HEK293 (cell line): ENCODE data around the gene ABHD17B.

Source experiments
- CTCF ChIA-PET: fragments of 350-600 bp; formaldehyde crosslinking; extraction: SDS; loops from one replicate; lab custom pipeline; 2021; ENCODE audit warnings: antibody characterized with exemption; lab: Yijun Ruan, JAX
- POLR2A ChIA-PET: fragments of 300-600 bp; formaldehyde crosslinking; extraction: SDS; loops from one replicate; lab custom pipeline; 2020; ENCODE audit warnings: antibody characterized with exemption, inconsistent platforms; lab: Yijun Ruan, JAX
- H3K27ac ChIP-seq: fragments of 200-500 bp; sonication (Bioruptor generic); 2 replicates; pipeline ENCODE4 v1.5.1; 2014; ENCODE audit warnings: low read depth, low read length, control low read depth, inconsistent platforms; ENCODE audit errors: extremely low read depth
- H3K36me3 ChIP-seq, 2 experiments: fragments of 200-500 bp in 1 of 2; sonication (Bioruptor generic) in 1 of 2; 1 replicate in 1 of 2; 2 replicates in 1 of 2; pipeline ENCODE4 v1.5.1; 2014 to 2017; ENCODE audit warnings: inconsistent platforms in 2 of 2, low read length in 2 of 2; ENCODE audit not compliant: control insufficient read depth in 2 of 2, insufficient read depth in 1 of 2
- H3K4me1 ChIP-seq: fragments of 200-500 bp; sonication (Bioruptor generic); 2 replicates; pipeline ENCODE4 v1.5.1; 2014; ENCODE audit warnings: mild to moderate bottlenecking, low read length, inconsistent platforms; ENCODE audit not compliant: control insufficient read depth, insufficient read depth
- H3K4me3 ChIP-seq: 2 replicates; pipeline ENCODE4 v1.5.1; 2011; ENCODE audit warnings: low read depth, mild to moderate bottlenecking, control low read depth, low read length, moderate library complexity
- H3K9me3 ChIP-seq: fragments of 200-500 bp; sonication (Bioruptor generic); 2 replicates; pipeline ENCODE4 v1.5.1; 2014; ENCODE audit warnings: low read depth, low read length, inconsistent platforms; ENCODE audit not compliant: control insufficient read depth, insufficient read depth
- IKZF3 ChIP-seq: fragments of 450-650 bp; IDR thresholded peaks from 2 replicates; pipeline ENCODE4 v1.5.0; 2018; ENCODE audit warnings: missing biosample characterization, mild to moderate bottlenecking, missing genetic modification characterization, moderate library complexity
- KLF7 ChIP-seq: fragments of 450-650 bp; formaldehyde crosslinking; IDR thresholded peaks from 2 replicates; pipeline ENCODE4 v1.5.1; 2016; ENCODE audit warnings: missing biosample characterization, missing genetic modification characterization, borderline replicate concordance
- OSR2 ChIP-seq: fragments of 450-650 bp; formaldehyde crosslinking; IDR thresholded peaks from 2 replicates; pipeline ENCODE4 v1.5.1; 2016; ENCODE audit warnings: missing biosample characterization, missing genetic modification characterization
- SETDB1 ChIP-seq: IDR thresholded peaks from one replicate; pipeline ENCODE4 v1.6.1; 2017; ENCODE audit warnings: mild to moderate bottlenecking, low read length, moderate library complexity, mixed read lengths; ENCODE audit not compliant: insufficient read length
- SP2 ChIP-seq: fragments of 450-650 bp; formaldehyde crosslinking; IDR thresholded peaks from 2 replicates; pipeline ENCODE4 v1.5.1; 2016; ENCODE audit warnings: missing biosample characterization, missing genetic modification characterization
- ZEB2 ChIP-seq: fragments of 450-650 bp; formaldehyde crosslinking; IDR thresholded peaks from 2 replicates; pipeline ENCODE4 v1.5.1; 2016; ENCODE audit warnings: missing biosample characterization, missing genetic modification characterization
- ZFP3 ChIP-seq: fragments of 450-650 bp; formaldehyde crosslinking; IDR thresholded peaks from 2 replicates; pipeline ENCODE4 v1.5.1; 2016; ENCODE audit warnings: low read depth, missing biosample characterization, missing genetic modification characterization
- ZNF112 ChIP-seq: fragments of 450-650 bp; formaldehyde crosslinking; IDR thresholded peaks from 2 replicates; pipeline ENCODE4 v1.5.0; 2017; ENCODE audit warnings: missing biosample characterization, missing genetic modification characterization
- ZNF140 ChIP-seq: fragments of 450-650 bp; formaldehyde crosslinking; IDR thresholded peaks from 2 replicates; pipeline ENCODE4 v1.5.1; 2016; ENCODE audit warnings: missing biosample characterization, missing genetic modification characterization
- ZNF174 ChIP-seq: fragments of 450-650 bp; formaldehyde crosslinking; IDR thresholded peaks from 2 replicates; pipeline ENCODE4 v1.5.0; 2017; ENCODE audit warnings: missing biosample characterization, mild to moderate bottlenecking, missing genetic modification characterization
- ZNF175 ChIP-seq: fragments of 450-650 bp; formaldehyde crosslinking; IDR thresholded peaks from 2 replicates; pipeline ENCODE4 v1.5.1; 2016; ENCODE audit warnings: missing biosample characterization, missing genetic modification characterization
- ZNF23 ChIP-seq: fragments of 450-650 bp; formaldehyde crosslinking; IDR thresholded peaks from 2 replicates; pipeline ENCODE4 v1.5.1; 2016; ENCODE audit warnings: missing biosample characterization, missing genetic modification characterization, borderline replicate concordance
- ZNF366 ChIP-seq: fragments of 450-650 bp; formaldehyde crosslinking; conservative IDR thresholded peaks from 2 replicates; pipeline ENCODE4 v1.5.1; 2016; ENCODE audit warnings: missing biosample characterization, missing genetic modification characterization
- ZNF501 ChIP-seq: fragments of 450-650 bp; formaldehyde crosslinking; IDR thresholded peaks from 2 replicates; pipeline ENCODE4 v1.5.1; 2016; ENCODE audit warnings: missing biosample characterization, missing genetic modification characterization
- ZNF521 ChIP-seq: fragments of 450-650 bp; formaldehyde crosslinking; IDR thresholded peaks from 2 replicates; pipeline ENCODE4 v1.5.1; 2017; ENCODE audit warnings: missing biosample characterization, mild to moderate bottlenecking, missing genetic modification characterization
- ZNF549 ChIP-seq: fragments of 450-650 bp; IDR thresholded peaks from 2 replicates; pipeline ENCODE4 v1.5.1; 2018; ENCODE audit warnings: missing biosample characterization, missing genetic modification characterization, mild to moderate bottlenecking, inconsistent platforms, moderate library complexity
- ZNF639 ChIP-seq: fragments of 450-650 bp; formaldehyde crosslinking; IDR thresholded peaks from 2 replicates; pipeline ENCODE4 v1.5.1; 2016; ENCODE audit warnings: missing biosample characterization, missing genetic modification characterization
- ZNF660 ChIP-seq: fragments of 450-650 bp; IDR thresholded peaks from 2 replicates; pipeline ENCODE4 v1.5.1; 2018; ENCODE audit warnings: missing biosample characterization, mild to moderate bottlenecking, missing genetic modification characterization
- ZNF701 ChIP-seq: fragments of 450-650 bp; formaldehyde crosslinking; IDR thresholded peaks from 2 replicates; pipeline ENCODE4 v1.5.1; 2016; ENCODE audit warnings: missing biosample characterization, missing genetic modification characterization
- TF ChIP-seq, protein P1 (sequence below): fragments of 450-650 bp; formaldehyde crosslinking; IDR thresholded peaks from 2 replicates; pipeline ENCODE4 v1.5.1; 2016; ENCODE audit warnings: missing biosample characterization, missing genetic modification characterization
- TF ChIP-seq, protein P2 (sequence below): fragments of 450-650 bp; formaldehyde crosslinking; IDR thresholded peaks from 2 replicates; pipeline ENCODE4 v1.5.1; 2016; ENCODE audit warnings: missing biosample characterization, missing genetic modification characterization, borderline replicate concordance
- TF ChIP-seq, protein P3 (sequence below): fragments of 450-650 bp; formaldehyde crosslinking; IDR thresholded peaks from 2 replicates; pipeline ENCODE4 v1.5.1; 2017; ENCODE audit warnings: missing biosample characterization, missing genetic modification characterization

The ABHD17B gene

DNA sequence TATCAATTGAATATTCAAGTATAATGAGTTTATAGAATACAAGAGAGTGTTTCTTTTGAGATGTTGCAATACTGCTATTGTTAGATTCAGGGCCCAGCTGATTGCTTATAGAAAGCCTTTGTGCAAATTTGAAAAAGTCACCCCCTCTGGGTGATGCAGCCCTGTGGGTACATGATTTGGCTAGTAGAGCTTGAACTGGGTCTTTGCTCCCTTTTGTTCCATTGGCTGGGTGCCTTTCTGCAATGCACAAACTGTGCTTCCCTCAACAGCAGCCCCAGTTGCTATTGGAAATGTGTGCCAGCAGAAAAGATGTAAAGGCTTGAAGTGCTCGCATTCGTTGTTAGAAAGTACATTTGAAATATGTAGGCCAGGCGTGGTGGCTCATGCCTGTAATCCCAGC is 80.8 kb downstream of the ABHD17B start (continued):
- TF ChIP-seq, protein P1, sequence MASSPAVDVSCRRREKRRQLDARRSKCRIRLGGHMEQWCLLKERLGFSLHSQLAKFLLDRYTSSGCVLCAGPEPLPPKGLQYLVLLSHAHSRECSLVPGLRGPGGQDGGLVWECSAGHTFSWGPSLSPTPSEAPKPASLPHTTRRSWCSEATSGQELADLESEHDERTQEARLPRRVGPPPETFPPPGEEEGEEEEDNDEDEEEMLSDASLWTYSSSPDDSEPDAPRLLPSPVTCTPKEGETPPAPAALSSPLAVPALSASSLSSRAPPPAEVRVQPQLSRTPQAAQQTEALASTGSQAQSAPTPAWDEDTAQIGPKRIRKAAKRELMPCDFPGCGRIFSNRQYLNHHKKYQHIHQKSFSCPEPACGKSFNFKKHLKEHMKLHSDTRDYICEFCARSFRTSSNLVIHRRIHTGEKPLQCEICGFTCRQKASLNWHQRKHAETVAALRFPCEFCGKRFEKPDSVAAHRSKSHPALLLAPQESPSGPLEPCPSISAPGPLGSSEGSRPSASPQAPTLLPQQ (tag by site-specific recombination), result no peak

DNA sequence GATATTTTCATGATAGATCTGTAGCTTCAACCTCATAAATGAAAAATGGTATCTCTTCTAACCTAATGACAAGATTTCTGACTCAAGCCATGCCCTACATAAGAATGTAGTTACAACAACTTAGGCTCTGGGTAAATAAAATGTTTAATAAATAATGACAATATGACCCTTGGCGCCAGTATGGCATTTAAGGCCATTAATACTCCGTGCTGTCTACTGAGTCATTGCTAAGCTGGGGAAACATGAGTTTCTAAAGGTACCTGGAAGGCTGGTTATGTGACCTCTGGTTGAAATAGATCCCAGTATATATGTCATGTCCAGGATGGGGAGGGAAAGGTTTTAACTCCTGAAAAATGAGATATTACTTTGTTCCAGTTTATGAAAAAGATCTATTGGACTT is 84.7 kb downstream of the ABHD17B start:
- POLR2A ChIA-PET, result no interaction called here
- CTCF ChIA-PET, result interaction anchor here (0.6 kb wide), 1 partner anchor 214 kb away, joined by 4 read pairs; no protein-coding TSS in a partner anchor
- H3K36me3 ChIP-seq, result no peaks in the 10 kb centered on the region
- H3K4me3 ChIP-seq, result no peak overlapping the region
- H3K9me3 ChIP-seq, result no peaks in the 10 kb centered on the region
- no peak overlapping the region for H3K27ac ChIP-seq
- TF ChIP-seq, protein P2, sequence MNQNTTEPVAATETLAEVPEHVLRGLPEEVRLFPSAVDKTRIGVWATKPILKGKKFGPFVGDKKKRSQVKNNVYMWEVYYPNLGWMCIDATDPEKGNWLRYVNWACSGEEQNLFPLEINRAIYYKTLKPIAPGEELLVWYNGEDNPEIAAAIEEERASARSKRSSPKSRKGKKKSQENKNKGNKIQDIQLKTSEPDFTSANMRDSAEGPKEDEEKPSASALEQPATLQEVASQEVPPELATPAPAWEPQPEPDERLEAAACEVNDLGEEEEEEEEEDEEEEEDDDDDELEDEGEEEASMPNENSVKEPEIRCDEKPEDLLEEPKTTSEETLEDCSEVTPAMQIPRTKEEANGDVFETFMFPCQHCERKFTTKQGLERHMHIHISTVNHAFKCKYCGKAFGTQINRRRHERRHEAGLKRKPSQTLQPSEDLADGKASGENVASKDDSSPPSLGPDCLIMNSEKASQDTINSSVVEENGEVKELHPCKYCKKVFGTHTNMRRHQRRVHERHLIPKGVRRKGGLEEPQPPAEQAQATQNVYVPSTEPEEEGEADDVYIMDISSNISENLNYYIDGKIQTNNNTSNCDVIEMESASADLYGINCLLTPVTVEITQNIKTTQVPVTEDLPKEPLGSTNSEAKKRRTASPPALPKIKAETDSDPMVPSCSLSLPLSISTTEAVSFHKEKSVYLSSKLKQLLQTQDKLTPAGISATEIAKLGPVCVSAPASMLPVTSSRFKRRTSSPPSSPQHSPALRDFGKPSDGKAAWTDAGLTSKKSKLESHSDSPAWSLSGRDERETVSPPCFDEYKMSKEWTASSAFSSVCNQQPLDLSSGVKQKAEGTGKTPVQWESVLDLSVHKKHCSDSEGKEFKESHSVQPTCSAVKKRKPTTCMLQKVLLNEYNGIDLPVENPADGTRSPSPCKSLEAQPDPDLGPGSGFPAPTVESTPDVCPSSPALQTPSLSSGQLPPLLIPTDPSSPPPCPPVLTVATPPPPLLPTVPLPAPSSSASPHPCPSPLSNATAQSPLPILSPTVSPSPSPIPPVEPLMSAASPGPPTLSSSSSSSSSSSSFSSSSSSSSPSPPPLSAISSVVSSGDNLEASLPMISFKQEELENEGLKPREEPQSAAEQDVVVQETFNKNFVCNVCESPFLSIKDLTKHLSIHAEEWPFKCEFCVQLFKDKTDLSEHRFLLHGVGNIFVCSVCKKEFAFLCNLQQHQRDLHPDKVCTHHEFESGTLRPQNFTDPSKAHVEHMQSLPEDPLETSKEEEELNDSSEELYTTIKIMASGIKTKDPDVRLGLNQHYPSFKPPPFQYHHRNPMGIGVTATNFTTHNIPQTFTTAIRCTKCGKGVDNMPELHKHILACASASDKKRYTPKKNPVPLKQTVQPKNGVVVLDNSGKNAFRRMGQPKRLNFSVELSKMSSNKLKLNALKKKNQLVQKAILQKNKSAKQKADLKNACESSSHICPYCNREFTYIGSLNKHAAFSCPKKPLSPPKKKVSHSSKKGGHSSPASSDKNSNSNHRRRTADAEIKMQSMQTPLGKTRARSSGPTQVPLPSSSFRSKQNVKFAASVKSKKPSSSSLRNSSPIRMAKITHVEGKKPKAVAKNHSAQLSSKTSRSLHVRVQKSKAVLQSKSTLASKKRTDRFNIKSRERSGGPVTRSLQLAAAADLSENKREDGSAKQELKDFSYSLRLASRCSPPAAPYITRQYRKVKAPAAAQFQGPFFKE (tag by site-specific recombination), result no peak
- TF ChIP-seq ZFP3 (tag by site-specific recombination), result no peak
- no peaks in the 10 kb centered on the region for H3K4me1 ChIP-seq

GRCh38 chr9:71824257-71824656 is 86.7 kb downstream of the ABHD17B start:
- TF ChIP-seq SP2 (tag by site-specific recombination) (no peak), ZNF701 (tag by site-specific recombination) (no peak), ZNF660 (tag by site-specific recombination) (no peak), KLF7 (tag by site-specific recombination) (no peak), ZNF639 (no peak), OSR2 (tag by site-specific recombination) (no peak), ZNF140 (no peak), ZEB2 (no peak), ZNF366 (tag by site-specific recombination) (no peak), ZNF175 (tag by site-specific recombination) (no peak), SETDB1 (no peak), ZNF521 (tag by site-specific recombination) (no peak), ZNF549 (tag by site-specific recombination) (no peak), ZNF23 (tag by site-specific recombination) (no peak), ZNF501 (no peak), ZNF112 (no peak), ZNF174 (tag by site-specific recombination) (no peak), IKZF3 (tag by site-specific recombination) (no peak)
- TF ChIP-seq, protein P3, sequence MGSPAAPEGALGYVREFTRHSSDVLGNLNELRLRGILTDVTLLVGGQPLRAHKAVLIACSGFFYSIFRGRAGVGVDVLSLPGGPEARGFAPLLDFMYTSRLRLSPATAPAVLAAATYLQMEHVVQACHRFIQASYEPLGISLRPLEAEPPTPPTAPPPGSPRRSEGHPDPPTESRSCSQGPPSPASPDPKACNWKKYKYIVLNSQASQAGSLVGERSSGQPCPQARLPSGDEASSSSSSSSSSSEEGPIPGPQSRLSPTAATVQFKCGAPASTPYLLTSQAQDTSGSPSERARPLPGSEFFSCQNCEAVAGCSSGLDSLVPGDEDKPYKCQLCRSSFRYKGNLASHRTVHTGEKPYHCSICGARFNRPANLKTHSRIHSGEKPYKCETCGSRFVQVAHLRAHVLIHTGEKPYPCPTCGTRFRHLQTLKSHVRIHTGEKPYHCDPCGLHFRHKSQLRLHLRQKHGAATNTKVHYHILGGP (tag by site-specific recombination), result no peak
- H3K4me1 ChIP-seq, result no peaks in the 10 kb centered on the region
- CTCF ChIA-PET, result interaction anchor here (0.9 kb wide), 1 partner anchor 55 kb away, joined by 3 read pairs; no protein-coding TSS in a partner anchor
- no peaks in the 10 kb centered on the region for H3K9me3 ChIP-seq
- POLR2A ChIA-PET, result no interaction called here
- H3K4me3 ChIP-seq, result no peak overlapping the region
- no peaks in the 10 kb centered on the region for H3K36me3 ChIP-seq
- no peak overlapping the region for H3K27ac ChIP-seq
